NCI-H345 treated with DMSO at 0.1 percent for 48 hours (cell line): ENCODE data around the gene TNIK.
"Not testable (repeated sequence)": the region's sequence is repeated elsewhere in the genome, so short reads cannot be mapped to it uniquely, and the experiment has no call there.

Experiments
- DNase-seq: peaks from one replicate; lab custom pipeline; 2025; ENCODE audit not compliant: unreplicated experiment; lab: John Stamatoyannopoulos, UW

TNIK gene

DNA sequence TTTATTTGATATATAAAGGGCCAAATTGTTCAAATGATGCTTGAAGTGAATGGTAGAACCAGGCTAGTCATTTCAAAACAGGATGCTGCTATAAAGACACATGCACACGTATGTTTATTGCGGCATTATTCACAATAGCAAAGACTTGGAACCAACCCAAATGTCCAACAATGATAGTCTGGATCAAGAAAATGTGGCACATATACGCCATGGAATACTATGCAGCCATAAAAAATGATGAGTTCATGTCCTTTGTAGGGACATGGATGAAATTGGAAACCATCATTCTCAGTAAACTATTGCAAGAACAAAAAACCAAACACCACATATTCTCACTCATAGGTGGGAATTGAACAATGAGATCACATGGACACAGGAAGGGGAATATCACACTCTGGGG is 172.4 kb downstream of the TNIK start:
- not testable (repeated sequence) for DNase-seq

DNA sequence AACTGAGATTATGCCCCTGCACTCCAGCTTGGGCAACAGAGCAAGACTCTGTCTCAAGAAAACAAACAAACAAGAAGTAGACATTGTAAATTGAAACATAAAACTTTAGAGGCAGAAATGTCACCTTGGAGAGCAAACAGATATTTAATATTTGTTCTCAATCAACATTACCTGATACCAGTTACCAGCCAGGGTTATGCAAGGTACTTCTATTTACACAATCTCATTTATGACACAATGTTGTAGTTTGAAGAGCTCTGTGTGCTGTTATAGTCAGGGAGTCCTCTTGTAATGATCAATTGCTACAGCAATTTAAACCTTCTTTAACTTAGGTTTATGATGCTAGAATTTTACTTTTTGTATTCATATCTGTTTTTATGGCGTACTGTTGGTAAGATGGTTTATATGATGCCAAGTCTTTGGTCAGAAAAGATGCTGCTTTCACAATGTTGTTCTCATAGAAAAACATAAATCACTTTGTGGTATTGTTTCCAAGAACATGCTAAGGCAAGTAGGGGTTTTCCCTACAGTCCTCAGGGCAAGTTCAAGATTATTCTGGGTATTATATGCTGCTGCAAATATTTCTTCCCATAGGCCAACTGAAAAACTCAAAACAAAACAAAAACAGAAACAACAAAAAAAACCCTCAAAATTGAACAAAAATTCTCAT is 173.5 kb downstream of the TNIK start:
- DNase-seq = no peak

DNA sequence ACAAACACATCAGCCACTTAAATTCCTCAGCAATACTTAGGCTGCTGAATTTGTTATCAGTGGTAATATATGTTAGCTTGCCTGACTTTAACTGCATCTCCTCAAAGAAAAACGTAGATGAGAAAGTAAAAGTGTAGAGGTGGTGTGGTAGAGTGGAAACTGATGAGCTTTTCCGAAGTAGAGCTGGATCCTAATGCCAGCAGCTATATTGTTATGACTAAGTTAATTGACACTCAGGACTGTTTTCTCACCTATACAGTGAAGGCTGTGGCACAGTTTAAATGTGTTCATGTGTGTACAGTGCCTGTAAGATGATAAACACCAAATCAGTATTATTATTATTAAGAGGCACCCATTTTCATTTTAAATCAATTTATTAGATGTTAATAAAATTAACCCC is 174.9 kb downstream of the TNIK start:
- no peak for DNase-seq

- DNase-seq = no peak
Measured at GRCh38 chr3:171284308-171285075, 175.7 kb downstream of the TNIK start.

- no peak for DNase-seq
Measured at GRCh38 chr3:171283848-171284222, 176.4 kb downstream of the TNIK start.

GRCh38 chr3:171283183-171283847 is 176.9 kb downstream of the TNIK start:
- DNase-seq = no peak

GRCh38 chr3:171282041-171282440 is 178.2 kb downstream of the TNIK start:
- DNase-seq = no peak

DNA sequence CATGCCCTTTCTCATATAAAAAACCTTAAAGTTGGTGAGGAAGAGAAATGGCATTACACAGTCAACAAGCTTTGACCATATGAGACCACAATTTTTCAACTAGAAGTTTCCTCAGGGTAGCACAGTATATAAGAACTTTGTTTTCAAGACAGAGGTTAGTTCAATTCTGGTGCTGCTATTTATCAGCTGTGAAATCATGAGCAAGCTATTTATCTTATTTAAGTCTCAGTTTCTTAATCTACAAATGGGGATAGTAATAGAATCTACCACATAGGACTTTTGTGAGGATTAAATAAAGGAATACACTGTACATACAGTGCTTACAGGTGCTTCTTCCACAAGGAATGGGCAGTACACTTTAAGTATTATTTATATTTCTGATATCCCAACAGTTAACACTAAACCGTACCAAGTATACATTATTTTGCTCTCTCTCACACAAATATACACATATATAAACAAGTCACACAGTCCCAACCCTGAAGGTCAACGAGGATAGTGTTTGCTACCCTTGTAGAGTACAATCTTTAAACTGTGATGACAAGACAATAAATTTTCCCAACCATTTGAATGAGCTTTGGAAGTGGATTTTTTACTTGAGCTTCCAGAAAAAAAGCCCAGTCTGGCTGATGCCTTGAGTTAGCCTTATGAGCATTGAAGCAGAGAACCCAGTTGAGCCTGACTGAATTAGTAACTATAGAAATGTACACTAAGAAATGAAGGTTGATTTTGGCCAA is 178.8 kb downstream of the TNIK start:
- no peak for DNase-seq

DNA sequence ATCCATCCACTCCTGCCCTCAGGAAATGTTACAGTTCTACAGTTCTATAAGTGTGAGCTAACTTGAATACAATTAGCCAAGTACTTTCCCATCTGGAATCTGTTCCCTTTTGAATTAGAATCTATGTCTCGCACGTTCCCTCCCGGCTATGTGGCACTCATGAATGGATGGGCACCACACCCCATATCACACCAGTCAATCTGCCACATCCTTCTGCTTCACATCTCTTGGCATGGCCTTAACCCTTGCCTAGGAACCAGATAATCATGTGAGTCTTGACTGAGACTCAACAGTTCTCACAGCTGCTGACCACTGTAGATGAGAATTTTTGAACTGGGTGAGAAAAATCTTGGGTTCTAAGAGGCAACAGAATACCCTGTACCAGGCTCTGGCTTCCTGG is 180.2 kb downstream of the TNIK start:
- no peak for DNase-seq

DNA sequence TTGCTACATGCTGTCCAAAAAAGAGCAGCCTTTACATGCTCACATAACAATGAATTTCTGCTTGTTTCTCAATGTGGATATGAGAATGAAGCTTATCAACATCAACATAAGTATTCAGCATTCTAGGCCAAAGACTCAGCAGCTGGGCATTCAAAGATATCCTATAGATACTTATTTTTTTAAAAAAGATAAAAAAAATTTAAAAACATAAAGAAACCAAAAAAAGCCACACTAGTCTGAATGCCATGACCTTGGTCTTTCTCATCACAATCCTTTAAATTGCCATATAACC is 182.0 kb downstream of the TNIK start:
- no peak for DNase-seq

DNA sequence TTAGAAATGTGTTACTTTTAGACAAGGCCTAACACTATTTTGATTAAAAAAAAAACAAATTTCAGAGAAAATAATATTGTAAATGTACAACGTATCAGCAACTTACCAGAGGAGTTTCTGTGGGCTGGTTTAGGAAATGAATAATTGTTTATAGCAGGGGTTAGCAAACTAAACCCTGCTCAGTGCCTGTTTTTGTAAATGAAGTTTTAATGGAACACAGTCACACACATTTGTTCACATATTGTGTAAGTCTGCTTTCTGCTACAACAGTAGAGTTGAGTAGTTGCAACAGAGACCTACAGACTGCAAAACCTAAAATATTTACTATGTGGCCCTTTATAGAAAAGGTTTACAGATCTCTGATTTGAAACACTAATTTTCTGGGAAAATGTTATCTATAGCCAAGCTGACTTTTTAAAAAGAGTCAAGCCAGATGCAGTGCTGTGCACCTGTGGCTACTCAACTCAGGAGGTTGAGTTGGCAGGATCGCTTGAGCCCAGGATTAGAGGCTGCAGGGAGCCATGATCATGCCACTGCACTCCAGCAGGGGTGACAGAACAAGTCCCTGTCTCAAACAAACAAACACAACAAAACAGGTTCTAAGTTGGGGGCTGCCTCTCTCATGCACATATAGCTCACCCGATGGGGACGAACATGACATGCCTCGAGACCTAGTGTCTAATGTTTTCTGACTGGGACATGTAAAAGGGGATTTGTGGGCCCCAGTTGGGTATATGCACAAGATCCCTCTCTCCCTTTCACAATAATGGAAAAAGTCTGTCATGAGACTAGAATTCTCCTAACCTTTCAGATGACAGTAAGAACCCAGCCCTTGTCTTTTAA is 182.5 kb downstream of the TNIK start:
- DNase-seq = no peak

- no peak for DNase-seq
Measured at GRCh38 chr3:171276923-171277322, 183.3 kb downstream of the TNIK start.

DNA sequence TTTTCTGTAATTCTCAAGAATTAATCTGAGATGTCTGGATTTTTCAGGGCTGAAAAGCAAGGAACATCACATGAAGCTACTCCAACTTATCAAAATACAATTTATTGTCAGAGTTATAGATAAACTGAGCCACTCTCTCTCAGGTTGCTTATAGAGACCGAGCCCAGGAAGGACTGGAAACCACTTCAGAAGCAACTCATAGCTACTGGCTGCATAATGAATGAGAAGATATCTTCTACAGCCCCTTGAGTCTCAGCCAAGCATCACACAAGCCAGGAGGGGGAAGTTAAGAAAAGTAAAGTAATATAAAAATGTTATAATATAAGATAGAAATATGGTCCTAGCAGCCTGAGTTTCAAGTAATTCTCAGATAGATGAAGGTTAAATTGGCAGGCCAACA is 186.0 kb downstream of the TNIK start:
- DNase-seq = no peak

GRCh38 chr3:171270541-171270940 is 189.7 kb downstream of the TNIK start:
- DNase-seq = no peak

GRCh38 chr3:171269542-171269941 is 190.7 kb downstream of the TNIK start:
- DNase-seq = no peak

GRCh38 chr3:171268677-171269076 is 191.5 kb downstream of the TNIK start:
- DNase-seq = no peak

GRCh38 chr3:171267104-171267503 is 193.1 kb downstream of the TNIK start:
- no peak for DNase-seq

GRCh38 chr3:171266740-171267073 is 193.5 kb downstream of the TNIK start:
- DNase-seq = no peak

- no peak for DNase-seq
Measured at GRCh38 chr3:171266034-171266739, 194.0 kb downstream of the TNIK start.

GRCh38 chr3:171264758-171265157 is 195.4 kb downstream of the TNIK start:
- DNase-seq = no peak
